GM18873 (cell line): ENCODE results near the gene PPP1R18.
"Not testable (repeated sequence)": the region's sequence is repeated elsewhere in the genome, so short reads cannot be mapped to it uniquely, and the experiment has no call there.

ENCODE experiments used
- ATAC-seq: cut with Tn5 transposase; IDR thresholded peaks from one replicate; pipeline ENCODE4 v1.9.1; 2021; ENCODE audit warnings: mild to moderate bottlenecking, moderate library complexity, moderate number of reproducible peaks; ENCODE audit not compliant: unreplicated experiment, low FRiP score

Gene PPP1R18

GRCh38 chr6:30686009-30686907, at the start of gene PPP1R18:
TSS of gene PPP1R18 (minus strand) at chr6:30686645. CDS start at chr6:30686018, 627 bp downstream.
- ATAC-seq: no peak

- no peak for ATAC-seq
These were observed 49.3 kb upstream of the PPP1R18 start for GRCh38 chr6:30735668-30736314.

- no peak for ATAC-seq
These were observed 45.9 kb upstream of the PPP1R18 start for GRCh38 chr6:30732237-30732943.

GRCh38 chr6:30730601-30731435, 44.4 kb upstream of the PPP1R18 start:
- no peak for ATAC-seq

GRCh38 chr6:30727920-30728553, 41.6 kb upstream of the PPP1R18 start:
- ATAC-seq: no peak

- no peak for ATAC-seq
These were observed 40.3 kb upstream of the PPP1R18 start for GRCh38 chr6:30726506-30727413.

- ATAC-seq: no peak
These were observed 39.5 kb upstream of the PPP1R18 start for GRCh38 chr6:30725713-30726505.

GRCh38 chr6:30724906-30725667, 38.6 kb upstream of the PPP1R18 start:
- ATAC-seq: no peak

- ATAC-seq: not testable (repeated sequence)
These were observed 37.6 kb upstream of the PPP1R18 start for GRCh38 chr6:30723843-30724741.

GRCh38 chr6:30723159-30723842, 36.9 kb upstream of the PPP1R18 start:
- not testable (repeated sequence) for ATAC-seq

- no peak for ATAC-seq
These were observed 36.1 kb upstream of the PPP1R18 start for GRCh38 chr6:30722280-30723112.

- not testable (repeated sequence) for ATAC-seq
These were observed 35.5 kb upstream of the PPP1R18 start for GRCh38 chr6:30722025-30722279.

GRCh38 chr6:30721198-30722024, 35.0 kb upstream of the PPP1R18 start:
- no peak for ATAC-seq

GRCh38 chr6:30720738-30721197, 34.3 kb upstream of the PPP1R18 start:
- ATAC-seq: no peak
